GM10248 (cell line): ENCODE results near the gene MCOLN1.

ENCODE experiments used
- CTCF ChIA-PET: fragments of 300-600 bp; sonication (Branson Sonifier 250); formaldehyde crosslinking; extraction: SDS; loops from one replicate; lab custom pipeline; 2021; ENCODE audit warnings: antibody characterized with exemption; lab: Yijun Ruan, JAX
- POLR2A ChIA-PET: fragments of 350-650 bp; sonication (Branson Sonifier 250); formaldehyde crosslinking; extraction: SDS; loops from one replicate; lab custom pipeline; 2020; ENCODE audit warnings: antibody characterized with exemption; lab: Yijun Ruan, JAX
- DNase-seq: peaks from one replicate; pipeline ENCODE4 v3.0.0; 2012; ENCODE audit errors: extremely low spot score
- CTCF ChIP-seq: IDR thresholded peaks from 2 replicates; pipeline ENCODE4 v1.5.1; 2012; ENCODE audit warnings: mild to moderate bottlenecking, low read depth; ENCODE audit errors: extremely low read depth, missing control alignments, control extremely low read depth

The MCOLN1 gene

DNA sequence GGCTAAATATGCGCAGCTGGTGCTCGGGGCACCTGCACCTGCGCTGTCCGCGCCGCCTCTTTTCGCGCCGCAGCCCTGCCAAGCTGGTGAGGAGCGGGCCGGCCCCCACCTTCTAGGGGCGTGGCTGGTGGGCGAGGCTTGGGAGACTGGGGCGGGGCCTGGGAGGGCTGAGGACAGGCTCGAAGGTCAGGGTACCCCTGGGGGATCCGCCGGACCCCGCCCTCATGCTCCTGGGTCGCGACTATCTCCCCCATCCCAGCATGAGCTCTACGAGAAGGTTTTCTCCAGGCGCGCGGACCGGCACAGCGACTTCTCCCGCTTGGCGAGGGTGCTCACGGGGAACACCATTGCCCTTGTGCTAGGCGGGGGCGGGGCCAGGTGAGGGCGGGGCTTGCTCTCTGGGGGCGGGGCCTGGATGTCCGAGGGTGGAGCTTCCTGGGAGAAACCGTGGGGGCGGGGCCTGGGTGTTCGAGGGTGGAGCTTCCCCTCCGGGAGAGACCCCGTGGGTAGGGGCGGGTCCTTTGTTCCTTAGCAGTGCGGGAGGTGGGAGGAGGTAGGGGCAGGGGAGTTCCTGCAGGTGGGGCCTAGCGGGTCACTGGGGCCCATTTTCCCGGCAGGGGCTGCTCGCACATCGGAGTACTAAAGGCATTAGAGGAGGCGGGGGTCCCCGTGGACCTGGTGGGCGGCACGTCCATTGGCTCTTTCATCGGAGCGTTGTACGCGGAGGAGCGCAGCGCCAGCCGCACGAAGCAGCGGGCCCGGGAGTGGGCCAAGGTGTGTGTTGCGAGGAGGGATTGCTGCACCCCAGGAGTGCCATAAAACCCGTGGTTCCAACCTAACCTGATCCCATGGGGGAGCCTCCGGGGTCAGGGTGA lies 32.8 kb downstream of the MCOLN1 start:
- ChIA-PET POLR2A (no interaction called here), CTCF (interaction anchor here (1.6 kb wide), 1 partner anchor 13 kb away, joined by 8 read pairs; no protein-coding TSS in a partner anchor)
- no peak for TF ChIP-seq CTCF
- DNase-seq: no peak

DNA sequence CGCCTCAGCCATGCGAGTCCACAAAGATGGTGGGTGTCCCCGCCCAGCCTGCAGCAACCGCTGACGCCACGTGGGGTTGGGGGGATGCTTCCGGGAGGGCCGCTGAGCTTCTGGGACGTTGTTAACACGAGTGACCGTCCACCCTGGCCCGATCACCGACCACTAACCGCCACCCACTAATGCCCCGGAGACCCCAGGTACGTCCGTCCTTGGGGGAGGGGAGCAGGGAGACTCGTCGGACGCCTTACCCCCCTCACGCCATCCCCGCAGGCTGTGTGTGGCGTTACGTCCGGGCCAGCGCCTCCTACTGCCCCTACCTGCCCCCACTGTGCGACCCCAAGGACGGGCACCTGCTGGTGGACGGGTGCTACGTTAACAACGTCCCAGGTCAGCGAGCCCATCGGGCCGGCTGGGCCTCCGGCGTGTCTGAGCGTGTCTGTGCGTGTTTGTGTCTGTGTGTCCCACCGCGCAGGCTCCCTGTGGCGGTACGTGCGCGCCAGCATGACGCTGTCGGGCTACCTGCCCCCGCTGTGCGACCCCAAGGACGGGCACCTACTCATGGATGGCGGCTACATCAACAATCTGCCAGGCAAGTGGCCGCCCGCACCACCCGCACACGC lies 34.4 kb downstream of the MCOLN1 start:
- ChIA-PET POLR2A (no interaction called here), CTCF (interaction anchor here (1.2 kb wide), 1 partner anchor 12 kb away, joined by 3 read pairs; no protein-coding TSS in a partner anchor)
- TF ChIP-seq CTCF: no peak
- no peak for DNase-seq

DNA sequence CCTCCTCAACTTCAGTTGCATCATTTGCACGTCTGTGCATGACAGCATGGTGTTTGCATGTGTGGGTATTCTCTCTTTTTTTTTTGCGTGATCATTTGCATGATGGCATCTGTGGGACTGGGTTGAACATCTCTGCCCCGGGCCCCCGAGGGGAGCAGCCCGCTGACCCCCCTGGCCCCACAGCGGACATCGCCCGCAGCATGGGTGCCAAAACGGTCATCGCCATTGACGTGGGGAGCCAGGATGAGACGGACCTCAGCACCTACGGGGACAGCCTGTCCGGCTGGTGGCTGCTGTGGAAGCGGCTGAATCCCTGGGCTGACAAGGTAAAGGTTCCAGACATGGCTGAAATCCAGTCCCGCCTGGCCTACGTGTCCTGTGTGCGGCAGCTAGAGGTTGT lies 36.2 kb downstream of the MCOLN1 start:
- ChIA-PET CTCF (interaction anchor here (2.6 kb wide), 1 partner anchor 10 kb away, joined by 22 read pairs; no protein-coding TSS in a partner anchor), POLR2A (no interaction called here)
- no peak for DNase-seq
- no peak for TF ChIP-seq CTCF

- no peak for TF ChIP-seq CTCF
- CTCF ChIA-PET: interaction anchor here (0.8 to 2.6 kb wide), 3 partner anchors 9 to 192 kb away, joined by 3 to 22 read pairs (median 4); no protein-coding TSS in a partner anchor
- DNase-seq: no peak
- POLR2A ChIA-PET: no interaction called here
Measured at GRCh38 chr19:7559102-7559501, 36.7 kb downstream of the MCOLN1 start.

DNA sequence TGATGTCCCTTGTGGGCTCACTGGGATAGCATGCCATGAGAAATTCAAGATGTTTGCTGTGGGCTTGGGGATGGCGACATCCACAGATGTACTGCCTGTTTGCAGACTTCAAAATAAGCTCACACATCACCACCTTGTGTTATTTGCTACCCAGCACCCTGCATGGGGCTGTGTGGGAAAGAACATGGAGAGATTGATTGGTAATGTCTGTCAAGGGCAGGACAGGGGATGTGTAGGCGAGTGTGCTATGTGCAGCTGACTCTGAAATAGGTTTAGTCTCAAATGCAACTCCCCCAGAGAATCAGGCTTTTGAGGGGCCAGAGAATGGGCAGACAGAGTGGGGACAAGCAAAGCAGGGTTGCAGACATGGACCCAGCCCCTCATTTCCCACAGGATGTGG lies 37.8 kb downstream of the MCOLN1 start:
- no peak for TF ChIP-seq CTCF
- no peak for DNase-seq
- CTCF ChIA-PET: interaction anchor here (0.8 to 2.6 kb wide), 3 partner anchors 8 to 193 kb away, joined by 3 to 22 read pairs (median 4); no protein-coding TSS in a partner anchor

DNA sequence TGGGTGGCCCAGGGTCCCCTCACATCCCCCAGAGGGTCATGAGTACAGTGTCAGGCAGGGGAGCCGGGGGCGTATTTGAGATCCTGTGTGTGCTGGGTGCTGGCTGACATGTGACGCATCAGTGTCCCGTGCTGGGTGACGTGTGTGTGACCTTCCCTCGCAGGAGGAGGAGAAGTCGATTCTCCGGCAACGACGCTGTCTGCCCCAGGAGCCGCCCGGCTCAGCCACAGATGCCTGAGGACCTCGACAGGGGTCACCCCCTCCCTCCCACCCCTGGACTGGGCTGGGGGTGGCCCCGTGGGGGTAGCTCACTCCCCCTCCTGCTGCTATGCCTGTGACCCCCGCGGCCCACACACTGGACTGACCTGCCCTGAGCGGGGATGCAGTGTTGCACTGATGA lies 38.9 kb downstream of the MCOLN1 start:
- ChIA-PET CTCF (no interaction called here), POLR2A (no interaction called here)
- TF ChIP-seq CTCF: no peak
- peak; percentile 13 for DNase-seq

More for the DNA sequence above, 37.8 kb downstream of the MCOLN1 start:
- POLR2A ChIA-PET: no interaction called here
